Adrenal gland (tissue), 12 donors: ENCODE measurements around the gene GNB3. TPM values are rescaled to one million over a fixed set of nuclear protein-coding genes. Genes with fewer than 3 reads are reported as not detected.
"Not testable (repeated sequence)": the region's sequence is repeated elsewhere in the genome, so short reads cannot be mapped to it uniquely, and the experiment has no call there.

Source experiments
- DNase-seq, 7 donors: peaks; one replicate each; pipeline ENCODE4 v3.0.0-alpha.2; 2019 to 2020
- H3K27ac ChIP-seq, 5 donors: fragments of 200-600 bp; sonication (generic) in 4 of 5; 1 replicate in 3 of 5; 2 replicates in 2 of 5; pipeline versions ENCODE4 v1.5.1 to v1.8.0; 2016 to 2020; ENCODE audit warnings: mild to moderate bottlenecking in 1 of 5
- H3K27me3 ChIP-seq: fragments of 200-600 bp; 2 replicates; pipeline ENCODE4 v1.8.0; 2021
- H3K36me3 ChIP-seq, 2 donors: fragments of 200-600 bp; replicated peaks in 1 of 2; 1 replicate in 1 of 2; 2 replicates in 1 of 2; pipeline versions ENCODE4 v1.5.1 to v1.8.0; 2018 to 2022
- H3K4me1 ChIP-seq, 2 donors: fragments of 200-600 bp; replicated peaks in 1 of 2; 1 replicate in 1 of 2; 2 replicates in 1 of 2; pipeline versions ENCODE4 v1.5.1 to v1.8.0; 2018 to 2021
- H3K4me3 ChIP-seq, 4 donors: fragments of 200-600 bp; sonication (generic) in 3 of 4; one replicate each; pipeline ENCODE4 v1.5.1; 2016 to 2018
- H3K9me3 ChIP-seq, 3 donors: fragments of 200-600 bp; sonication (generic) in 1 of 3; replicated peaks in 1 of 3; 1 replicate in 2 of 3; 2 replicates in 1 of 3; pipeline versions ENCODE4 v1.5.1 to v1.8.0; 2016 to 2021
- POLR2A ChIP-seq, 2 donors: fragments of 450-650 bp; IDR thresholded peaks; one replicate each; pipeline ENCODE4 v1.6.1; 2017; ENCODE audit warnings: antibody characterized with exemption in 2 of 2, mild to moderate bottlenecking in 2 of 2, moderate library complexity in 1 of 2
- WGBS, 4 donors: extraction: QIAGEN DNeasy Blood & Tissue Kit in 2 of 4; methylation state at CpG; one replicate each; pipeline versions ENCODE4 v1.1.5 to v1.1.7; 2013 to 2017; 5-methylcytosine and 5-hydroxymethylcytosine counted together
- intact Hi-C, 2 donors: fragments of 100-400 bp; cut with DNase I; formaldehyde crosslinking; loops; one replicate each; pipeline versions ENCODE4 v1.14.1 to v1.15.0; 2022 to 2023
- polyA plus RNA-seq, 3 donors: library from polyadenylated mRNA; stranded (reverse); fragments of 200-250 nt in 2 of 3; fragments of 350-450 nt in 1 of 3; fragmentation: Illumina TruSeq in 1 of 3; extraction: RNeasy Lipid Tissue Mini Kit (QIAGEN cat#74804) in 1 of 3; gene quantifications; one replicate each; pipeline ENCODE4 v1.2.3, GENCODE V29; 2013 to 2014
- total RNA-seq, 9 donors: library from RNA; depleted of rRNA in 4 of 9; stranded (reverse); fragments of >200 nt in 4 of 9; fragments of 120-200 nt in 1 of 9; fragmentation: NEBNext Ultra II Directional in 1 of 9; extraction: Animal tissue kit (Norgen Biotek cat#: 25700) in 1 of 9; gene quantifications; one replicate each; pipeline versions ENCODE4 v1.1.0 to v1.2.4, GENCODE V29; 2013 to 2023
- TF ChIP-seq, protein P1 (sequence below), 6 experiments: fragments of 450-650 bp in 4 of 6; fragments of 200-600 bp in 2 of 6; sonication (generic) in 1 of 6; IDR thresholded peaks; 1 replicate in 5 of 6; 2 replicates in 1 of 6; pipeline versions ENCODE4 v1.5.1 to v1.8.0; 2016 to 2021; ENCODE audit warnings: antibody characterized with exemption in 6 of 6, mild to moderate bottlenecking in 2 of 6, moderate library complexity in 1 of 6
- donor health status: healthy with polysubstance abuse.
- donor health status: Bipolar disorder and iron deficiency.
- donor health status: DM: yes; HTN: yes; CAD: no.
- donor health status: DM: no; HTN: no; CAD: no.
- donor health status: DM: no; HTN: no; CAD: no.
- donor health status: DM: yes; HTN: yes; CAD: no.

The GNB3 gene
- total and polyA plus RNA-seq, 12 donors: 0.44 to 22.4 (median 1.7) TPM; not detected in 1

DNA sequence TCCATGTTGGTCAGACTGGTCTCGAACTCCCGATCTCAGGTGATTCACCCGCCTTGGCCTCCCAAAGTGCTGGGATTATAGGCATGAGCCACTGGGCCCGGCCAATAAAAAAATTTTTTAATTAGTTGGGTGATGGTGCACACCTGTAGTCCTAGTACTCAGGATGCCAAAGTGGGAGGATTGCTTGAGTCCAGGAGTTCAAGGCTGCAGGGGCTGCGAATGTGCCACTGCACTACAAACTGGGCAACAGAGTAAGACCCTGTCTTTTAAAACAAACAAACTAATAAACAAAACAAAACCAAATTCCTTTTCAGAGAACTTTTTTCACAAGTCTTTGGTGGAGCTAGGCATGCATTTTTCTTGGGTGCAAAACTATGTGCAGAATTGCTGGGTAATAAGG, 42.5 kb downstream of the GNB3 start:
- H3K9me3 ChIP-seq: no peaks in the 10 kb centered on the region
- no peaks in the 10 kb centered on the region for H3K27me3 ChIP-seq
- intact Hi-C loops: no loop called here
- H3K27ac ChIP-seq: no peak overlapping the region
- TF ChIP-seq, protein P1, sequence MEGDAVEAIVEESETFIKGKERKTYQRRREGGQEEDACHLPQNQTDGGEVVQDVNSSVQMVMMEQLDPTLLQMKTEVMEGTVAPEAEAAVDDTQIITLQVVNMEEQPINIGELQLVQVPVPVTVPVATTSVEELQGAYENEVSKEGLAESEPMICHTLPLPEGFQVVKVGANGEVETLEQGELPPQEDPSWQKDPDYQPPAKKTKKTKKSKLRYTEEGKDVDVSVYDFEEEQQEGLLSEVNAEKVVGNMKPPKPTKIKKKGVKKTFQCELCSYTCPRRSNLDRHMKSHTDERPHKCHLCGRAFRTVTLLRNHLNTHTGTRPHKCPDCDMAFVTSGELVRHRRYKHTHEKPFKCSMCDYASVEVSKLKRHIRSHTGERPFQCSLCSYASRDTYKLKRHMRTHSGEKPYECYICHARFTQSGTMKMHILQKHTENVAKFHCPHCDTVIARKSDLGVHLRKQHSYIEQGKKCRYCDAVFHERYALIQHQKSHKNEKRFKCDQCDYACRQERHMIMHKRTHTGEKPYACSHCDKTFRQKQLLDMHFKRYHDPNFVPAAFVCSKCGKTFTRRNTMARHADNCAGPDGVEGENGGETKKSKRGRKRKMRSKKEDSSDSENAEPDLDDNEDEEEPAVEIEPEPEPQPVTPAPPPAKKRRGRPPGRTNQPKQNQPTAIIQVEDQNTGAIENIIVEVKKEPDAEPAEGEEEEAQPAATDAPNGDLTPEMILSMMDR (IDR thresholded peaks at IDR 0.05): no peak
- TF ChIP-seq POLR2A (IDR thresholded peaks at IDR 0.05): no peak
- no peak for DNase-seq
- no peaks in the 10 kb centered on the region for H3K4me1 ChIP-seq
- H3K4me3 ChIP-seq: no peak overlapping the region
- peaks cover 0 to 5% of the 10 kb centered on the region in 2 donors for H3K36me3 ChIP-seq
- WGBS, 4 donors: 94 to 98% (median 96%) methylated on average over 5 of the region's 5 CpGs

- Histone ChIP-seq H3K4me1 (no peaks in the 10 kb centered on the region), H3K27ac (no peak overlapping the region), H3K4me3 (no peak overlapping the region), H3K36me3 (peaks cover 0 to 5% of the 10 kb centered on the region in 2 donors), H3K9me3 (no peaks in the 10 kb centered on the region), H3K27me3 (no peaks in the 10 kb centered on the region)
- no peak for DNase-seq
- intact Hi-C loops: no loop called here
- TF ChIP-seq, protein P1 (IDR thresholded peaks at IDR 0.05): no peak
- no peak for TF ChIP-seq POLR2A (IDR thresholded peaks at IDR 0.05)
- WGBS, 4 donors: 93 to 97% (median 96%) methylated on average over 8 to 11 of the region's 11 CpGs
Observed at GRCh38 chr12:6883683-6884082, 43.0 kb downstream of the GNB3 start.

- no peak for DNase-seq
- no peaks in the 10 kb centered on the region for H3K9me3 ChIP-seq
- peaks cover 0 to 5% of the 10 kb centered on the region in 2 donors for H3K36me3 ChIP-seq
- WGBS, 4 donors: 78 to 84% (median 80%) methylated on average over 22 of the region's 22 CpGs
- no peak overlapping the region for H3K4me3 ChIP-seq
- intact Hi-C loops: no loop called here
- H3K27me3 ChIP-seq: no peaks in the 10 kb centered on the region
- H3K4me1 ChIP-seq: no peaks in the 10 kb centered on the region
- H3K27ac ChIP-seq: no peak overlapping the region
- TF ChIP-seq POLR2A (IDR thresholded peaks at IDR 0.05): no peak
- TF ChIP-seq, protein P1 (IDR thresholded peaks at IDR 0.05): no peak
Observed at GRCh38 chr12:6884539-6884938, 43.8 kb downstream of the GNB3 start.

DNA sequence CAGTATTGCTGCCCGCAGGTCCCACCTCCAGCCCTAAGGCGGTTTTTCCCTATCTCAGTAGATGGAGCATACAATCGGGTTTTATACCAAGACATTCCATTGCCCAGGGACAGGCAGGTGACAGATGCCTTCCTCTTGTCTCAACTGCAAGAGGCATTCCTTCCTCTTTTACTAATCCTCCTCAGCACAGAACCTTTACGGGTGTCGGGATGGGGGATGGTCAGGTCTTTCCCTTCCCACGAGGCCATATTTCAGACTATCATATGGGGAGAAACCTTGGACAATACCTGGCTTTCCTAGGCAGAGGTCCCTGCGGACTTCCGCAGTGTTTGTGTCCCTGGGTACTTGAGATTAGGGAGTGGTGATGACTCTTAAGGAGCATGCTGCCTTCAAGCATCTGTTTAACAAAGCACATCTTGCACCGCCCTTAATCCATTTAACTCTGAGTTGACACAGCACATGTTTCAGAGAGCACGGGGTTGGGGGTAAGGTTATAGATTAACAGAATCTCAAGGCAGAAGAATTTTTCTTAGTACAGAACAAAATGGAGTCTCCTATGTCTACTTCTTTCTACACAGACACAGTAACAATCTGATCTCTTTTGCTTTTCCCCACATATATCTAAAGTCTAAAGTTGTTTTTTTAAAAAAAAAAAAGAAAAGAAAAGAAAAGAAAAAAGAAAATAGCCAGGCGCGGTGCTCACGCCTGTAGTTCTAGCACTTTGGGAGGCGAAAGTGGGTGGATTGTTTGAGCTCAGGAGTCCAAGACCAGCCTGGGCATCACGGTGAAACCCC, 45.7 kb downstream of the GNB3 start:
- not testable (repeated sequence) for DNase-seq, H3K4me1 ChIP-seq
- 77 to 85% (median 80%) methylated on average over 10 to 12 of the region's 15 CpGs for WGBS, 4 donors

DNA sequence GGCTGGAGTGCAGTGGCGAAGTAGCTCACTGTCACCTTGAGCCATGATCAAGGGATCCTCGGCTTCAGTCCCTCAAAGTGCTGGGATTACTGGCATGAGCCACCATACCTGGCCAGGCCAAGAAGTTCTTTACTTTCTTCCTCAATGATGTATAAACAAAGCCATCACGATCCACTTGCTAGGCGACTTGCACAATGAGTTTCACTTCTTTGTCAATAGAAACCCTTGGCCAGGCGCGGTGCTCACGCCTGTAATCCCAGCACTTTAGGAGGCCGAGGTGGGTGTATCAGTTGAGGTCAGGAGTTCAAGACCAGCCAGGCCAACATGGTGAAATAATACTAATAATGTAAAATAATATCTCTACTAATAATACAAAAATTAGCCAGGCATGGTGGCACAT, 46.7 kb downstream of the GNB3 start:
- Histone ChIP-seq H3K36me3 (peaks cover 0 to 5% of the 10 kb centered on the region in 2 donors), H3K9me3 (no peaks in the 10 kb centered on the region), H3K27me3 (no peaks in the 10 kb centered on the region), H3K4me1 (peaks cover 5 to 16% of the 10 kb centered on the region in 2 donors), H3K27ac (no peak overlapping the region), H3K4me3 (no peak overlapping the region)
- TF ChIP-seq, protein P1 (IDR thresholded peaks at IDR 0.05): no peak
- TF ChIP-seq POLR2A (IDR thresholded peaks at IDR 0.05): no peak
- DNase-seq: peak in 1 of 7 donors; percentile 12
- intact Hi-C loops: no loop called here
- 75 to 86% (median 81%) methylated on average over 8 of the region's 8 CpGs for WGBS, 4 donors

More for the DNA sequence above, 45.7 kb downstream of the GNB3 start:
- H3K9me3 ChIP-seq, intact Hi-C loops, H3K4me3 ChIP-seq, H3K36me3 ChIP-seq, H3K27me3 ChIP-seq, H3K27ac ChIP-seq: not testable (repeated sequence)
